Adrenal gland (tissue), 5 donors: ENCODE data around the gene CEP112.

ENCODE experiments used
- CTCF ChIP-seq, 6 experiments: fragments of 450-650 bp in 4 of 6; fragments of 200-600 bp in 2 of 6; sonication (generic) in 1 of 6; IDR thresholded peaks; 1 replicate in 5 of 6; 2 replicates in 1 of 6; pipeline versions ENCODE4 v1.5.1 to v1.8.0; 2016 to 2021; ENCODE audit warnings: antibody characterized with exemption in 6 of 6, mild to moderate bottlenecking in 2 of 6, moderate library complexity in 1 of 6
- POLR2A ChIP-seq, 2 donors: fragments of 450-650 bp; IDR thresholded peaks; one replicate each; pipeline ENCODE4 v1.6.1; 2017; ENCODE audit warnings: antibody characterized with exemption in 2 of 2, mild to moderate bottlenecking in 2 of 2, moderate library complexity in 1 of 2
- donor health status: DM: no; HTN: no; CAD: no.

- TF ChIP-seq POLR2A (IDR thresholded peaks at IDR 0.05), result no peak
- TF ChIP-seq CTCF (IDR thresholded peaks at IDR 0.05), result no peak
These were observed 266.2 kb downstream of the CEP112 start for GRCh38 chr17:65925606-65926307.
